ENCODE measurements around the gene TSHZ3.

TSHZ3 gene

GRCh38 chr19:31316201-31316951, 32.9 kb downstream of the TSHZ3 start:
- peaks cover 11% of the 10 kb centered on the region for H3K27me3 Mint-ChIP-seq (ENCODE audit: low read depth, poor library complexity)
- no peak for DNase-seq

GRCh38 chr19:31315652-31316051, 33.6 kb downstream of the TSHZ3 start:
- Mint-ChIP-seq H3K4me1 (peaks cover 77% of the 10 kb centered on the region), H3K9me3 (no peaks in the 10 kb centered on the region), H3K4me3 (peak overlapping the region; percentile 55), H3K27me3 (ENCODE audit: low read depth, poor library complexity) (peaks cover 11% of the 10 kb centered on the region), H3K36me3 (ENCODE audit: low read depth) (peaks cover 5% of the 10 kb centered on the region), H3K27ac (no peak overlapping the region)
- no peak for DNase-seq
- no peak for TF ChIP-seq CTCF (IDR thresholded peaks at IDR 0.05)

More at GRCh38 chr19:31316201-31316951, 32.9 kb downstream of the TSHZ3 start:
- Mint-ChIP-seq H3K4me1 (peaks cover 73% of the 10 kb centered on the region), H3K36me3 (ENCODE audit: low read depth) (peaks cover 1% of the 10 kb centered on the region), H3K27ac (peak overlapping the region; percentile 1), H3K9me3 (no peaks in the 10 kb centered on the region), H3K4me3 (peak overlapping the region; percentile 55)
- TF ChIP-seq CTCF (IDR thresholded peaks at IDR 0.05) = no peak

- DNase-seq = no peak
Observed at GRCh38 chr19:31314849-31315629, 34.2 kb downstream of the TSHZ3 start.

GRCh38 chr19:31314156-31314555, 35.1 kb downstream of the TSHZ3 start:
- H3K27ac Mint-ChIP-seq = no peak overlapping the region
- DNase-seq = no peak
- TF ChIP-seq CTCF (IDR thresholded peaks at IDR 0.05) = no peak
- H3K9me3 Mint-ChIP-seq = no peaks in the 10 kb centered on the region
- H3K27me3 Mint-ChIP-seq (ENCODE audit: low read depth, poor library complexity) = peaks cover 11% of the 10 kb centered on the region
- H3K36me3 Mint-ChIP-seq (ENCODE audit: low read depth) = peaks cover 5% of the 10 kb centered on the region
- H3K4me1 Mint-ChIP-seq = peaks cover 64% of the 10 kb centered on the region
- H3K4me3 Mint-ChIP-seq = no peak overlapping the region

More at GRCh38 chr19:31314849-31315629, 34.2 kb downstream of the TSHZ3 start:
- TF ChIP-seq CTCF (IDR thresholded peaks at IDR 0.05) = peak; percentile 19
- Mint-ChIP-seq H3K4me3 (no peak overlapping the region), H3K27ac (no peak overlapping the region), H3K27me3 (ENCODE audit: low read depth, poor library complexity) (peaks cover 11% of the 10 kb centered on the region), H3K4me1 (peaks cover 72% of the 10 kb centered on the region), H3K36me3 (ENCODE audit: low read depth) (peaks cover 5% of the 10 kb centered on the region), H3K9me3 (no peaks in the 10 kb centered on the region)

- H3K4me3 Mint-ChIP-seq = no peak overlapping the region
- H3K27me3 Mint-ChIP-seq (ENCODE audit: low read depth, poor library complexity) = peaks cover 11% of the 10 kb centered on the region
- H3K9me3 Mint-ChIP-seq = no peaks in the 10 kb centered on the region
- H3K4me1 Mint-ChIP-seq = peaks cover 58% of the 10 kb centered on the region
- TF ChIP-seq CTCF (IDR thresholded peaks at IDR 0.05) = no peak
- H3K27ac Mint-ChIP-seq = no peak overlapping the region
- H3K36me3 Mint-ChIP-seq (ENCODE audit: low read depth) = peaks cover 5% of the 10 kb centered on the region
- DNase-seq = no peak
Observed at GRCh38 chr19:31313291-31314030, 35.8 kb downstream of the TSHZ3 start.
